ENCODE measurements around the gene TCP11L2. TPM values are rescaled to one million over a fixed set of nuclear protein-coding genes. Genes with fewer than 3 reads are reported as not detected.

TCP11L2 gene
- total RNA-seq, 1 experiment from 2014 or later: 10.2 TPM

GRCh38 chr12:106332536-106332935 is 30.0 kb downstream of the TCP11L2 start:
- Mint-ChIP-seq H3K4me1 (ENCODE audit: insufficient read depth, unreplicated experiment) (no peaks in the 10 kb centered on the region), H3K27me3 (ENCODE audit: insufficient read depth, unreplicated experiment) (no peaks in the 10 kb centered on the region), H3K9me3 (ENCODE audit: unreplicated experiment) (no peaks in the 10 kb centered on the region), H3K4me3 (ENCODE audit: unreplicated experiment) (no peak overlapping the region), H3K27ac (ENCODE audit: low read depth, unreplicated experiment) (no peak overlapping the region), H3K36me3 (ENCODE audit: insufficient read depth, unreplicated experiment) (peaks cover 26% of the 10 kb centered on the region)
- no TSS peak for BruUV-seq (replicated peaks)
- ChIA-PET POLR2A (interaction anchor here (0.6 to 1.1 kb wide), 3 partner anchors 29 to 1316 kb away, joined by 3 to 4 read pairs (median 4); no protein-coding TSS in a partner anchor), CTCF (interaction anchor here (0.6 to 2.1 kb wide), 4 partner anchors 10 to 54 kb away, joined by 3 to 6 read pairs (median 4); partner anchors contain the start of gene POLR3B)
- TF ChIP-seq CTCF (IDR thresholded peaks at IDR 0.05; ENCODE audit: unreplicated experiment): no peak
- intact Hi-C loops (cut with micrococcal nuclease): no loop called here
- DNase-seq (ENCODE audit: unreplicated experiment): no peak

- Mint-ChIP-seq H3K27ac (ENCODE audit: low read depth, unreplicated experiment) (no peak overlapping the region), H3K36me3 (ENCODE audit: insufficient read depth, unreplicated experiment) (peaks cover 26% of the 10 kb centered on the region), H3K27me3 (ENCODE audit: insufficient read depth, unreplicated experiment) (no peaks in the 10 kb centered on the region), H3K4me3 (ENCODE audit: unreplicated experiment) (no peak overlapping the region), H3K4me1 (ENCODE audit: insufficient read depth, unreplicated experiment) (no peaks in the 10 kb centered on the region), H3K9me3 (ENCODE audit: unreplicated experiment) (no peaks in the 10 kb centered on the region)
- intact Hi-C loops (cut with micrococcal nuclease): no loop called here
- no peak for TF ChIP-seq CTCF (IDR thresholded peaks at IDR 0.05; ENCODE audit: unreplicated experiment)
- CTCF ChIA-PET: interaction anchor here (0.6 to 2.1 kb wide), 3 partner anchors 9 to 54 kb away, joined by 4 to 6 read pairs (median 5); partner anchors contain the start of gene POLR3B
- POLR2A ChIA-PET: interaction anchor here (0.6 to 1.0 kb wide), 3 partner anchors 30 to 1317 kb away, joined by 3 to 4 read pairs (median 3); no protein-coding TSS in a partner anchor
- no TSS peak for BruUV-seq (replicated peaks)
- DNase-seq (ENCODE audit: unreplicated experiment): no peak
Observed at GRCh38 chr12:106333010-106333409, 30.5 kb downstream of the TCP11L2 start.

GRCh38 chr12:106333756-106334155 is 31.2 kb downstream of the TCP11L2 start:
- ChIA-PET CTCF (interaction anchor here (0.7 to 2.1 kb wide), 3 partner anchors 9 to 150 kb away, joined by 3 to 6 read pairs (median 5); partner anchors contain the start of gene POLR3B), POLR2A (no interaction called here)
- no peak for DNase-seq (ENCODE audit: unreplicated experiment)
- Mint-ChIP-seq H3K9me3 (ENCODE audit: unreplicated experiment) (no peaks in the 10 kb centered on the region), H3K4me3 (ENCODE audit: unreplicated experiment) (no peak overlapping the region), H3K36me3 (ENCODE audit: insufficient read depth, unreplicated experiment) (peaks cover 26% of the 10 kb centered on the region), H3K27ac (ENCODE audit: low read depth, unreplicated experiment) (no peak overlapping the region), H3K4me1 (ENCODE audit: insufficient read depth, unreplicated experiment) (no peaks in the 10 kb centered on the region), H3K27me3 (ENCODE audit: insufficient read depth, unreplicated experiment) (no peaks in the 10 kb centered on the region)
- no TSS peak for BruUV-seq (replicated peaks)
- intact Hi-C loops (cut with micrococcal nuclease): no loop called here
- no peak for TF ChIP-seq CTCF (IDR thresholded peaks at IDR 0.05; ENCODE audit: unreplicated experiment)

GRCh38 chr12:106341086-106341877 is 38.7 kb downstream of the TCP11L2 start:
- CTCF ChIA-PET: interaction anchor here (0.7 to 2.5 kb wide), 6 partner anchors 8 to 414 kb away, joined by 3 to 15 read pairs (median 5); no protein-coding TSS in a partner anchor
- no peak for TF ChIP-seq CTCF (IDR thresholded peaks at IDR 0.05; ENCODE audit: unreplicated experiment)
- Mint-ChIP-seq H3K27ac (ENCODE audit: low read depth, unreplicated experiment) (peak overlapping the region; percentile 64), H3K27me3 (ENCODE audit: insufficient read depth, unreplicated experiment) (no peaks in the 10 kb centered on the region), H3K4me1 (ENCODE audit: insufficient read depth, unreplicated experiment) (peaks cover 22% of the 10 kb centered on the region), H3K9me3 (ENCODE audit: unreplicated experiment) (no peaks in the 10 kb centered on the region), H3K4me3 (ENCODE audit: unreplicated experiment) (no peak overlapping the region), H3K36me3 (ENCODE audit: insufficient read depth, unreplicated experiment) (peaks cover 26% of the 10 kb centered on the region)
- intact Hi-C loops (cut with micrococcal nuclease): no loop called here
- POLR2A ChIA-PET: interaction anchor here (0.6 to 2.7 kb wide), 10 partner anchors 10 to 753 kb away, joined by 3 to 25 read pairs (median 4); partner anchors contain the start of genes CKAP4, POLR3B and TCP11L2
- no TSS peak for BruUV-seq (replicated peaks)
- no peak for DNase-seq (ENCODE audit: unreplicated experiment)

Measured in MCF 10A (cell line).